Keratinocyte (primary cell): ENCODE measurements around the gene RSKR. TPM values are rescaled to one million over a fixed set of nuclear protein-coding genes. Genes with fewer than 3 reads are reported as not detected.

Experiments
- DNase-seq: peaks from one replicate; pipeline ENCODE4 v3.0.0-alpha.2; 2011; ENCODE audit warnings: low read depth, missing footprints, low spot score
- FAIRE-seq: peaks from 2 replicates; lab custom pipeline; 2011; peaks lifted over from hg19 to GRCh38; lab: Jason Lieb, UNC
- H2AFZ ChIP-seq: 2 replicates; pipeline ENCODE4 v1.6.0; 2012; ENCODE audit warnings: low read length, control low read depth, inconsistent platforms; ENCODE audit not compliant: control insufficient read depth
- H3K27ac ChIP-seq: 2 replicates; pipeline ENCODE4 v1.5.1; 2011; ENCODE audit warnings: low read length; ENCODE audit not compliant: control insufficient read depth, insufficient read depth
- H3K27me3 ChIP-seq: 3 replicates; pipeline ENCODE4 v1.6.0; 2011; ENCODE audit warnings: low read length; ENCODE audit not compliant: control insufficient read depth, insufficient read depth; ENCODE audit errors: extremely low read depth
- H3K36me3 ChIP-seq, 2 experiments: 2 replicates in 1 of 2; 3 replicates in 1 of 2; pipeline ENCODE4 v1.5.1; 2011; ENCODE audit warnings: low read length in 2 of 2, mild to moderate bottlenecking in 1 of 2; ENCODE audit not compliant: control insufficient read depth in 2 of 2, insufficient read depth in 2 of 2; ENCODE audit errors: extremely low read depth in 1 of 2
- H3K4me1 ChIP-seq: 3 replicates; pipeline ENCODE4 v1.5.1; 2011; ENCODE audit warnings: low read length; ENCODE audit not compliant: control insufficient read depth, insufficient read depth; ENCODE audit errors: extremely low read depth
- H3K4me2 ChIP-seq: 3 replicates; pipeline ENCODE4 v1.6.0; 2011; ENCODE audit warnings: low read depth, low read length; ENCODE audit not compliant: control insufficient read depth, insufficient read depth; ENCODE audit errors: extremely low read depth
- H3K4me3 ChIP-seq, 3 experiments: fragments of 200-600 bp in 1 of 3; sonication (generic) in 1 of 3; 2 replicates in 2 of 3; 3 replicates in 1 of 3; pipeline ENCODE4 v1.5.1; 2011 to 2016; ENCODE audit warnings: low read length in 3 of 3, mild to moderate bottlenecking in 3 of 3, control low read depth in 2 of 3, inconsistent platforms in 1 of 3, low read depth in 1 of 3, mixed read lengths in 1 of 3, mixed run types in 1 of 3, moderate library complexity in 1 of 3; ENCODE audit not compliant: control insufficient read depth in 2 of 3, insufficient read depth in 2 of 3; ENCODE audit errors: extremely low read depth in 1 of 3
- H3K79me2 ChIP-seq: 2 replicates; pipeline ENCODE4 v1.6.0; 2012; ENCODE audit warnings: low read length; ENCODE audit not compliant: control insufficient read depth, insufficient read depth
- H3K9ac ChIP-seq: 3 replicates; pipeline ENCODE4 v1.6.0; 2011; ENCODE audit warnings: low read length; ENCODE audit not compliant: control insufficient read depth, insufficient read depth; ENCODE audit errors: extremely low read depth
- H3K9me1 ChIP-seq: 3 replicates; pipeline ENCODE4 v1.6.0; 2011; ENCODE audit warnings: low read length; ENCODE audit not compliant: control insufficient read depth, insufficient read depth; ENCODE audit errors: extremely low read depth
- H3K9me3 ChIP-seq: 2 replicates; pipeline ENCODE4 v1.5.1; 2012; ENCODE audit warnings: low read depth, low read length; ENCODE audit not compliant: control insufficient read depth
- H4K20me1 ChIP-seq: 3 replicates; pipeline ENCODE4 v1.6.0; 2011; ENCODE audit warnings: low read length; ENCODE audit not compliant: control insufficient read depth, insufficient read depth; ENCODE audit errors: extremely low read depth
- CTCF ChIP-seq, 3 experiments: IDR thresholded peaks in 1 of 3; conservative IDR thresholded peaks in 1 of 3; optimal IDR thresholded peaks in 1 of 3; 2 replicates in 2 of 3; 3 replicates in 1 of 3; pipeline versions ENCODE3 to v1.5.1; 2011; ENCODE audit warnings: low read length in 3 of 3, mild to moderate bottlenecking in 3 of 3, moderate library complexity in 2 of 3, control low read depth in 1 of 3, inconsistent platforms in 1 of 3; ENCODE audit not compliant: insufficient read depth in 2 of 3; ENCODE audit errors: extremely low read depth in 1 of 3
- EZH2 ChIP-seq: IDR thresholded peaks from one replicate; pipeline ENCODE4 v1.6.1; 2012; ENCODE audit warnings: inconsistent platforms, mild to moderate bottlenecking, low read length, moderate library complexity
- dilution Hi-C: fragments of 300-500 bp; cut with MboI; formaldehyde crosslinking; loops from one replicate; pipeline ENCODE4 v1.7.0; 2020; ENCODE audit warnings: low sequenced_read_pairs; ENCODE audit not compliant: extremely low pct_ligation_motif_present
- polyA plus RNA-seq, 5 experiments: library from polyadenylated mRNA; depleted of rRNA in 3 of 5; stranded (reverse) in 3 of 5; stranded (forward) in 1 of 5; unstranded in 1 of 5; fragments of >200 nt; gene quantifications; 1 replicate in 1 of 5; 2 replicates in 3 of 5; 3 replicates in 1 of 5; pipeline versions ENCODE4 v1.2.1 to v1.2.3, GENCODE V29; 2011 to 2012; ENCODE audit warnings: missing spikeins in 2 of 5, low read depth in 1 of 5, low replicate concordance in 1 of 5

The RSKR gene
- polyA plus RNA-seq, 1 donor (not counting 4 experiments of a cell fraction or from before 2014, with no cell fraction given) = 6.6 TPM

GRCh38 chr17:28569446-28569845, 44.5 kb downstream of the RSKR start:
- Histone ChIP-seq H3K9me3 (no peaks in the 10 kb centered on the region), H3K27ac (no peak overlapping the region), H3K9ac (no peak overlapping the region), H3K9me1 (no peaks in the 10 kb centered on the region), H3K27me3 (no peaks in the 10 kb centered on the region), H4K20me1 (no peaks in the 10 kb centered on the region), H3K4me3 (no peak overlapping the region), H3K36me3 (peaks cover 4 to 8% of the 10 kb centered on the region in 2 experiments), H3K79me2 (peaks cover 15% of the 10 kb centered on the region), H2AFZ (no peak overlapping the region), H3K4me1 (peaks cover 15% of the 10 kb centered on the region), H3K4me2 (no peak overlapping the region)
- DNase-seq (no peak), FAIRE-seq (no peak)
- no peak for TF ChIP-seq CTCF (optimal IDR thresholded peaks at IDR 0.05 in 1 of 3, IDR thresholded peaks at IDR 0.05 in 1 of 3, conservative IDR thresholded peaks at IDR 0.05 in 1 of 3; ENCODE audit: extremely low read depth in 1 of 3, insufficient read depth in 2 of 3, low read length in 3 of 3)
- no peak for TF ChIP-seq EZH2
- dilution Hi-C loops = no loop called here

DNA sequence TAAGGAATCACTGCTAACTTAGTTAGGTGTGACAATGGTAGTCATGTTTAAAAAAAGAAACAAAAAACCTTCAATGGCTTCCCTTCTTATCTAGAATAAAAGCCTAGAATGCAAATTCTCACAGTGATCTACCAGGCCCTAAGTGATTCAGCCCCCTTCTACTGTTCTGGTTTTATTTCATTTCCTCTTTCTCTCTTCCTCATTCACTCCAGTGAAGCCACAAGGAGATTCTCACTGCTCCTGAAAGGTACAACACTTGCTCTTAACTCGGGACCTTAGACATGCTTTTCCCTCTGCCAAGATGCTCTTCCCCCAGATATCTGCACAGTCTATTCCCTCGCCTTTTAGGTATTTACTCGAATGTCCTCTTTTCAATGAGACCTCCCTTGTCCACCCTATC, 46.4 kb downstream of the RSKR start:
- Histone ChIP-seq H3K4me3 (no peak overlapping the region), H4K20me1 (no peaks in the 10 kb centered on the region), H3K36me3 (peaks cover 7% of the 10 kb centered on the region in 2 experiments), H3K79me2 (peaks cover 15% of the 10 kb centered on the region), H3K9me1 (no peaks in the 10 kb centered on the region), H3K9me3 (no peaks in the 10 kb centered on the region), H3K27me3 (no peaks in the 10 kb centered on the region), H3K27ac (no peak overlapping the region), H3K9ac (no peak overlapping the region), H3K4me2 (no peak overlapping the region), H3K4me1 (peaks cover 15% of the 10 kb centered on the region), H2AFZ (no peak overlapping the region)
- DNase-seq (no peak), FAIRE-seq (no peak)
- dilution Hi-C loops = no loop called here
- TF ChIP-seq CTCF (optimal IDR thresholded peaks at IDR 0.05 in 1 of 3, IDR thresholded peaks at IDR 0.05 in 1 of 3, conservative IDR thresholded peaks at IDR 0.05 in 1 of 3; ENCODE audit: extremely low read depth in 1 of 3, insufficient read depth in 2 of 3, low read length in 3 of 3) (no peak), EZH2 (no peak)
